ENCODE results near the gene TMEM259. TPM values are rescaled to one million over a fixed set of nuclear protein-coding genes. Genes with fewer than 3 reads are reported as not detected.
A peak's percentile ranks its signal among the peaks of the same experiment; 100 is the strongest.

The TMEM259 gene
- total and polyA plus RNA-seq, 9 of the 15 experiments (the other 6 are each of a cell fraction or from before 2014, with no cell fraction given): 0.52 to 231 (median 63.6) TPM

GRCh38 chr19:1039646-1040475 lies 18.9 kb upstream of the TMEM259 start, which contains the start of gene ABCA7 (continued):
- TF ChIP-seq ZNF592 (IDR thresholded peaks at IDR 0.05): no peak
- TF ChIP-seq ZBTB2 (IDR thresholded peaks at IDR 0.05): peak; percentile 92; the same call in 1 of the 2 replicates
- TF ChIP-seq NFE2 (IDR thresholded peaks at IDR 0.05; ENCODE audit: low read depth): peak; percentile 72
- peak; percentile 75; the same call in 1 of the 2 replicates for TF ChIP-seq ZNF407 (IDR thresholded peaks at IDR 0.05; ENCODE audit: low read depth)
- no peak for TF ChIP-seq MITF (IDR thresholded peaks at IDR 0.05)
- TF ChIP-seq POU5F1 (IDR thresholded peaks at IDR 0.05; ENCODE audit: borderline replicate concordance, low read depth, low read length, partially characterized antibody): no peak
- TF ChIP-seq SMAD3 (CRISPR knock-in tag; conservative IDR thresholded peaks at IDR 0.05): no peak
- no peak for TF ChIP-seq ZNF695 (CRISPR knock-in tag; IDR thresholded peaks at IDR 0.05)
- peak; percentile 51 for TF ChIP-seq TAF1 (IDR thresholded peaks at IDR 0.05; ENCODE audit: control insufficient read depth, extremely low read depth, insufficient read depth, low read length, severe bottlenecking)
- TF ChIP-seq RFX7 (CRISPR knock-in tag; IDR thresholded peaks at IDR 0.05): no peak
- TF ChIP-seq RNF2 (IDR thresholded peaks at IDR 0.05): no peak; the same call in 1 of the 2 replicates
- TF ChIP-seq RFX1 (IDR thresholded peaks at IDR 0.05): no peak
